Forelimb muscle (tissue), 1 donor: ENCODE results near the gene HMCN1. TPM values are rescaled to one million over a fixed set of nuclear protein-coding genes. Genes with fewer than 3 reads are reported as not detected.
"Not testable (repeated sequence)": the region's sequence is repeated elsewhere in the genome, so short reads cannot be mapped to it uniquely, and the experiment has no call there.

Experiments used
- DNase-seq: peaks from one replicate; pipeline ENCODE4 v3.0.0-alpha.2; 2013; ENCODE audit warnings: low read depth
- polyA plus RNA-seq: library from polyadenylated mRNA; unstranded; fragments of 120-200 nt; gene quantifications from one replicate; pipeline ENCODE4 v1.2.1, GENCODE V29; 2013; ENCODE audit not compliant: insufficient read length

Gene HMCN1
- polyA plus RNA-seq, 1 donor, result 13.6 TPM

- DNase-seq, result no peak
Measured at GRCh38 chr1:186152227-186152619, 418.0 kb downstream of the HMCN1 start.

GRCh38 chr1:186152620-186153239 is 418.5 kb downstream of the HMCN1 start:
- no peak for DNase-seq

- DNase-seq, result no peak
Measured at GRCh38 chr1:186154651-186155050, 420.5 kb downstream of the HMCN1 start.

GRCh38 chr1:186155594-186155993 is 421.4 kb downstream of the HMCN1 start:
- no peak for DNase-seq

GRCh38 chr1:186162895-186163294 is 428.7 kb downstream of the HMCN1 start:
- not testable (repeated sequence) for DNase-seq

- no peak for DNase-seq
Measured at GRCh38 chr1:186164773-186165172, 430.6 kb downstream of the HMCN1 start.

GRCh38 chr1:186165303-186165702 is 431.1 kb downstream of the HMCN1 start:
- DNase-seq, result no peak

- no peak for DNase-seq
Measured at GRCh38 chr1:186167096-186167668, 433.0 kb downstream of the HMCN1 start.

GRCh38 chr1:186175588-186175987 is 441.4 kb downstream of the HMCN1 start:
- no peak for DNase-seq

GRCh38 chr1:186178426-186179043 is 444.3 kb downstream of the HMCN1 start:
- DNase-seq, result no peak

- no peak for DNase-seq
Measured at GRCh38 chr1:186179231-186179630, 445.0 kb downstream of the HMCN1 start.

GRCh38 chr1:186183219-186183618 is 449.0 kb downstream of the HMCN1 start:
- DNase-seq, result no peak

GRCh38 chr1:186183970-186184628 is 449.9 kb downstream of the HMCN1 start:
- DNase-seq, result no peak

GRCh38 chr1:186186251-186186650 is 452.1 kb downstream of the HMCN1 start:
- DNase-seq, result not testable (repeated sequence)

GRCh38 chr1:186187601-186188000 is 453.4 kb downstream of the HMCN1 start:
- DNase-seq, result no peak

- no peak for DNase-seq
Measured at GRCh38 chr1:186188004-186188539, 453.9 kb downstream of the HMCN1 start.

GRCh38 chr1:186188736-186189135 is 454.5 kb downstream of the HMCN1 start:
- no peak for DNase-seq

GRCh38 chr1:186189156-186189555 is 455.0 kb downstream of the HMCN1 start:
- DNase-seq, result no peak

- no peak for DNase-seq
Measured at GRCh38 chr1:186191511-186191910, 457.3 kb downstream of the HMCN1 start.

GRCh38 chr1:186193224-186193623 is 459.0 kb downstream of the HMCN1 start:
- no peak for DNase-seq

GRCh38 chr1:186194107-186194756 is 460.0 kb downstream of the HMCN1 start:
- no peak for DNase-seq

- no peak for DNase-seq
Measured at GRCh38 chr1:186195377-186195931, 461.3 kb downstream of the HMCN1 start.
